ENCODE data around the gene KATNAL1.

GRCh38 chr13:30329009-30329585, 21.7 kb upstream of the KATNAL1 start:
- no peak for TF ChIP-seq GATA2 (IDR thresholded peaks at IDR 0.05; ENCODE audit: low read depth, low read length)
- no peak for TF ChIP-seq GATA3 (IDR thresholded peaks at IDR 0.05; ENCODE audit: low read depth, low read length)
